LNCAP (cell line): ENCODE results near the gene INPP5A.

Experiments used
- CTCF ChIP-seq: fragments of 450-650 bp; IDR thresholded peaks from 2 replicates; pipeline ENCODE4 v1.5.1; 2017; ENCODE audit warnings: mild to moderate bottlenecking

The INPP5A gene

GRCh38 chr10:132739225-132739613, 201.6 kb downstream of the INPP5A start:
- TF ChIP-seq CTCF: no peak

GRCh38 chr10:132740588-132740987, 203.0 kb downstream of the INPP5A start:
- no peak for TF ChIP-seq CTCF

DNA sequence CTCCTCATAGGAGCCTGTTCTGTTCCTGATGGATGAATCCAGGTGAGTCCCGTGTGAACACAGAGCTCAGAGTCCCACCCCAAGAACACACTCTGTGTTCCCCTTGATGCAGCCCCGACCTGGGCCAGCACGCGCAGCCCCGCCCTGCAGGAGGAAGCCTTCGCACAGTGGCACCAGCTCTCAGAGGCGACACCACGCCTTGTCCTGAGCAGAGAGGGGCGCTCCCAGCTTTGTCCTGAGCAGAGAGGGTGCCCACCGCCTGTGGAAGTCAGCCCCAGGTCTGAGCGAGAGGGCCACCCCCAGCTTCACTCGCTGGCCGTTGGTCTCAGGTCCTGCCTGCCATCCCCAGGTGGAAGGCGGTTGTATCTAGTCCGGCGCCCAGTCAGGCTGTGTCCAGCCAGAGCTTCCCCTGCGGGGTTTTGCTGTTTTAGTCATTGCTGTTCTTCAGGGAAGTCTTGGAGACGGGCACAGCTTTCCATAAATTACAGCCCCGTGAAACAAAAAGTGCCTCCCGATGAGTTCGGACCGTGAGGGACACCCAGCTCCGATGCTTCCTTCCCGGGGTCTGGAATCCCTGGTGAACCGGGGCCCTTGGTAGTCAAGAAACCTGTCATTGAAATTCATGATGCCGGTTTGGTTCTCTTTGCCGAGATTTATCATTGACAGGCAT, 204.7 kb downstream of the INPP5A start:
- no peak for TF ChIP-seq CTCF

DNA sequence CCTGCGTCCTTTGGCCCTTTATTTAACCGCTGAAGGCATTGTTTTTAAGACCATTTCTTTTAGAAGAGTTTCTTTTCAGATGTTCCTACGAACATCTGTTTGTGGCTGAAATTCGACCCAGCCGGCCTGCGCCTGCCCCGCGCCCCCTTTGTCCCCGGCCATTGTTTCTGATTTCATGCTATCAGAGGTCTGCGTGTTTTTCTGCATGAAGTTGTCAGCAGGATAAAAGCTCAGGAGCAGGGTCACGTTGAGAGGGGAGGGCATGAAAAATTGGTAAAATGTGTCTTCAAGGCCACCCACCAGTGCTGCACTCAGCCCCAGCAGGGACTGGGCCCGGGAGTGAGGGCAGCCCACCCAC, 205.2 kb downstream of the INPP5A start:
- TF ChIP-seq CTCF: no peak

GRCh38 chr10:132743925-132744490, 206.4 kb downstream of the INPP5A start:
- TF ChIP-seq CTCF: no peak

DNA sequence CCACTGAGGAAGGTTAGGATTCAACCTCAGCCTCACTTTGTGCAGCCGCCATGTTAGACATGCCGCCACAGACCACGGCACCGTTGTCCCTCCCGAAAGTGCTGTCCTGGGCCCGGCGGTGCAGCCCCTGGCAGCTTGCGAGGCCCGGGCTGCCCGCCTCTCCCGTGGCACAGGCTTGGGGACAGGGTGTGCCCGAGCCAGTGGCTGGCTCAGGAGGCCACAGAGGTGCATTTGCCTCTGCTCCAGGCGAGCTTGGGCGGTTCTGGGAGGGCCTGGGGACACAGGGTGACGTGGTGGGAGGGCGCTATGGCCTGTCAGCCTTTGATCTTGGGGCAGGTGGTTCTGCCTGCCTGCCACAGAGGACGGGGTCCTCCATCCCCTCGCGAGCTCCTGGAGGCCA, 207.3 kb downstream of the INPP5A start:
- no peak for TF ChIP-seq CTCF

DNA sequence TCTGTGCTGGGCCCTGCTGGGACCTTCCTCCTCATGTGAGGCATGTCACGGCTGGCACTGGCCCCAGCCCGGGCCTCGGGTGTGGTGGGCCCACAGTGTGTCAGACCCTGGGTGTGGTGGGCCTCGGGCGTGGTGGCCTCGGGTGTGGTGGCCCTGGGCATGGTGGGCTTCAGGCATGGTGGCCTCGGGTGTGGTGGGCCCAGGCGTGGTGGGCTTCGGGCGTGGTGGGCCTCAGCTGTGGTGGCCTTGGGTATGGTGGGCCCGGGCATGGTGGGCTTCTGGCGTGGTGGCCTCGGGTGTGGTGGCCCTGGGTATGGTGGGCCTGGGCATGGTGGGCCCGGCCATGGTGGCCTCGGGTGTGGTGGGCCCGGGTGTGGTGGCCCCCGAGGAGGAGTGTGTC, 207.9 kb downstream of the INPP5A start:
- TF ChIP-seq CTCF: no peak

- no peak for TF ChIP-seq CTCF
Measured at GRCh38 chr10:132745971-132746370, 208.4 kb downstream of the INPP5A start.
